GM19099 (cell line): ENCODE data around the gene RAD51B.

ENCODE experiments used
- POLR2A ChIP-seq: IDR thresholded peaks from 3 replicates; pipeline ENCODE4 v1.6.1; 2011; ENCODE audit warnings: low read depth; ENCODE audit not compliant: insufficient read length; ENCODE audit errors: extremely low read depth

RAD51B gene

GRCh38 chr14:68040633-68041369 is 221.2 kb downstream of the RAD51B start:
- no peak for TF ChIP-seq POLR2A

GRCh38 chr14:68041876-68042354 is 222.3 kb downstream of the RAD51B start:
- TF ChIP-seq POLR2A = no peak

- TF ChIP-seq POLR2A = no peak
Measured at GRCh38 chr14:68042586-68043210, 223.1 kb downstream of the RAD51B start.

- TF ChIP-seq POLR2A = no peak
Measured at GRCh38 chr14:68043752-68044151, 224.2 kb downstream of the RAD51B start.

GRCh38 chr14:68047906-68048305 is 228.3 kb downstream of the RAD51B start:
- no peak for TF ChIP-seq POLR2A

- no peak for TF ChIP-seq POLR2A
Measured at GRCh38 chr14:68050177-68050576, 230.6 kb downstream of the RAD51B start.

GRCh38 chr14:68051146-68051545 is 231.6 kb downstream of the RAD51B start:
- TF ChIP-seq POLR2A = no peak

GRCh38 chr14:68060198-68060597 is 240.6 kb downstream of the RAD51B start:
- no peak for TF ChIP-seq POLR2A

GRCh38 chr14:68062651-68063050 is 243.1 kb downstream of the RAD51B start:
- no peak for TF ChIP-seq POLR2A

GRCh38 chr14:68065322-68065721 is 245.7 kb downstream of the RAD51B start:
- no peak for TF ChIP-seq POLR2A

- TF ChIP-seq POLR2A = no peak
Measured at GRCh38 chr14:68074765-68075381, 255.3 kb downstream of the RAD51B start.

- no peak for TF ChIP-seq POLR2A
Measured at GRCh38 chr14:68075382-68076029, 255.9 kb downstream of the RAD51B start.

- no peak for TF ChIP-seq POLR2A
Measured at GRCh38 chr14:68076451-68076850, 256.9 kb downstream of the RAD51B start.

- no peak for TF ChIP-seq POLR2A
Measured at GRCh38 chr14:68079941-68080697, 260.5 kb downstream of the RAD51B start.

GRCh38 chr14:68081489-68081888 is 261.9 kb downstream of the RAD51B start:
- TF ChIP-seq POLR2A = no peak
